GM12878 (cell line): ENCODE results near the gene PCSK6. TPM values are rescaled to one million over a fixed set of nuclear protein-coding genes. Genes with fewer than 3 reads are reported as not detected.

ENCODE experiments used
- ATAC-seq: fragments of 200-7000 bp; cut with Tn5 transposase; 3 replicates; pipeline ENCODE4 v1.9.1; 2020; ENCODE audit warnings: mild to moderate bottlenecking, moderate library complexity
- BruUV-seq: library from RNA; stranded (reverse); fragments of 400-500 nt; replicated peaks from 2 replicates; lab custom pipeline; 2021; lab: Mats Ljungman, UMichigan
- CTCF ChIA-PET: fragments of 300-600 bp; sonication (Branson Sonifier 250); formaldehyde crosslinking; extraction: SDS; loops from one replicate; lab custom pipeline; 2021; ENCODE audit warnings: inconsistent platforms; lab: Yijun Ruan, JAX
- POLR2A ChIA-PET: fragments of 350-600 bp; formaldehyde crosslinking; extraction: SDS; loops from one replicate; lab custom pipeline; 2021; ENCODE audit warnings: inconsistent platforms; lab: Charles Lee
- RAD21 ChIA-PET: fragments of 300-600 bp; sonication (Branson Sonifier 250); formaldehyde crosslinking; loops from one replicate; lab custom pipeline; 2023; ENCODE audit warnings: antibody characterized with exemption; ENCODE audit not compliant: unreplicated experiment; lab: Charles Lee
- SMC1A ChIA-PET: fragments of 300-600 bp; sonication (Branson Sonifier 250); formaldehyde crosslinking; loops from one replicate; lab custom pipeline; 2023; ENCODE audit not compliant: unreplicated experiment, uncharacterized antibody; lab: Charles Lee
- DNase-seq: peaks from one replicate; pipeline ENCODE4 v3.0.0-alpha.2; 2011; ENCODE audit warnings: low read depth, low spot score
- FAIRE-seq: peaks from 3 replicates; lab custom pipeline; 2011; peaks lifted over from hg19 to GRCh38; lab: Jason Lieb, UNC
- H2AFZ ChIP-seq: 2 replicates; pipeline ENCODE4 v1.6.0; 2011; ENCODE audit warnings: low read depth, low read length, control low read depth; ENCODE audit not compliant: control insufficient read depth
- H3K27ac ChIP-seq: 2 replicates; pipeline ENCODE4 v1.5.1; 2011; ENCODE audit warnings: control low read depth; ENCODE audit not compliant: control insufficient read depth, insufficient read depth
- H3K27me3 ChIP-seq, 2 experiments: replicated peaks in 1 of 2; 2 replicates each; pipeline versions ENCODE4 v1.6.0 to v1.6.1; 2011; ENCODE audit warnings: low read length in 1 of 2; ENCODE audit not compliant: control insufficient read depth in 2 of 2, insufficient read depth in 2 of 2
- H3K36me3 ChIP-seq, 2 experiments: 2 replicates each; pipeline ENCODE4 v1.5.1; 2011; ENCODE audit warnings: low read length in 1 of 2; ENCODE audit not compliant: control insufficient read depth in 2 of 2, insufficient read depth in 2 of 2
- H3K4me1 ChIP-seq: 2 replicates; pipeline ENCODE4 v1.6.1; 2011; ENCODE audit warnings: mild to moderate bottlenecking, low read length, moderate library complexity, mixed read lengths; ENCODE audit not compliant: control insufficient read depth, insufficient read depth
- H3K4me2 ChIP-seq: 2 replicates; pipeline ENCODE4 v1.6.0; 2011; ENCODE audit warnings: control low read depth; ENCODE audit not compliant: control insufficient read depth, insufficient read depth
- H3K4me3 ChIP-seq: fragments of 200-600 bp; sonication (generic); 2 replicates; pipeline ENCODE4 v1.5.1; 2016
- H3K79me2 ChIP-seq: 2 replicates; pipeline ENCODE4 v1.6.0; 2011; ENCODE audit warnings: low read length; ENCODE audit not compliant: control insufficient read depth, insufficient read depth
- H3K9ac ChIP-seq: 2 replicates; pipeline ENCODE4 v1.8.0; 2011; ENCODE audit warnings: low read length, control low read depth, mixed read lengths; ENCODE audit not compliant: control insufficient read depth, insufficient read depth
- H3K9me3 ChIP-seq: replicated peaks from 3 replicates; pipeline ENCODE4 v1.5.1; 2011; ENCODE audit warnings: mild to moderate bottlenecking, low read length; ENCODE audit not compliant: control insufficient read depth, insufficient read depth
- H4K20me1 ChIP-seq: 2 replicates; pipeline ENCODE4 v1.6.0; 2011; ENCODE audit not compliant: control insufficient read depth, insufficient read depth
- EZH2 ChIP-seq: IDR thresholded peaks from 2 replicates; pipeline ENCODE4 v1.6.1; 2012; ENCODE audit warnings: low read depth, mild to moderate bottlenecking, control low read depth, inconsistent platforms, low read length, borderline replicate concordance; ENCODE audit not compliant: control insufficient read depth
- FOS ChIP-seq: IDR thresholded peaks from 3 replicates; pipeline ENCODE4 v1.6.1; 2011; ENCODE audit warnings: borderline replicate concordance; ENCODE audit not compliant: insufficient read length; ENCODE audit errors: extremely low read depth
- RCOR1 ChIP-seq: conservative IDR thresholded peaks from 2 replicates; pipeline ENCODE4 v1.6.1; 2012; ENCODE audit warnings: low read depth, low read length, improper control_type of control experiment
- TAF1 ChIP-seq: IDR thresholded peaks from 2 replicates; pipeline ENCODE4 v1.6.1; 2011; ENCODE audit warnings: mild to moderate bottlenecking, low read depth, low read length, borderline replicate concordance
- TCF3 ChIP-seq: IDR thresholded peaks from 2 replicates; pipeline ENCODE4 v1.6.1; 2012; ENCODE audit warnings: low read depth, mild to moderate bottlenecking, low read length, borderline replicate concordance; ENCODE audit not compliant: insufficient read depth
- ZNF274 ChIP-seq: IDR thresholded peaks from one replicate; pipeline ENCODE4 v1.8.0; 2011; ENCODE audit not compliant: insufficient read length, insufficient read depth
- WGBS: methylation state at CpG from one replicate; pipeline ENCODE4 v1.1.6; 2016; ENCODE audit warnings: low lambda C conversion rate; ENCODE audit not compliant: insufficient replicate concordance, insufficient coverage; ENCODE audit errors: missing lambda C conversion rate; 5-methylcytosine and 5-hydroxymethylcytosine counted together
- in situ Hi-C: fragments of 300-500 bp; cut with MboI; formaldehyde crosslinking; loops from 9 replicates; pipeline ENCODE4 v1.14.3; 2018; ENCODE audit warnings: mixed read lengths
- intact Hi-C: fragments of 100-400 bp; cut with micrococcal nuclease; formaldehyde crosslinking; loops from one replicate; pipeline ENCODE4 v1.14.2; 2022; ENCODE audit not compliant: unreplicated experiment
- polyA plus RNA-seq, 11 experiments: library from polyadenylated mRNA; depleted of rRNA in 4 of 11; unstranded in 6 of 11; stranded (reverse) in 5 of 11; fragments of >200 nt; fragmentation: Nextera tagmentation in 4 of 11; fragmentation: Illumina TruSeq in 1 of 11; extraction: Ambion mirVana in 4 of 11; extraction: Trizol in 1 of 11; gene quantifications; 1 replicate in 1 of 11; 2 replicates in 10 of 11; pipeline versions ENCODE4 v1.2.1 to v1.2.3, GENCODE V29; 2011 to 2016; ENCODE audit warnings: inconsistent platforms in 2 of 11, missing spikeins in 2 of 11, low read depth in 1 of 11
- total RNA-seq, 4 experiments: library from RNA; depleted of rRNA in 3 of 4; stranded (reverse); fragments of >200 nt in 3 of 4; fragmentation: Illumina TruSeq in 1 of 4; extraction: Trizol in 1 of 4; gene quantifications; 2 replicates each; pipeline versions ENCODE4 v1.2.1 to v1.2.3, GENCODE V29; 2013 to 2021
- TF ChIP-seq, protein P1 (sequence below): fragments of 450-650 bp; IDR thresholded peaks from 2 replicates; pipeline ENCODE4 v1.6.1; 2017; ENCODE audit warnings: mild to moderate bottlenecking
- TF ChIP-seq, protein P2 (sequence below): IDR thresholded peaks from 2 replicates; pipeline ENCODE4 v1.6.1; 2011; ENCODE audit warnings: low read depth, low read length, improper control_type of control experiment, borderline replicate concordance

PCSK6 gene
- total and polyA plus RNA-seq, 10 of the 15 experiments (the other 5 are each of a cell fraction or from before 2014, with no cell fraction given), result 0.19 to 0.67 (median 0.25) TPM; not detected in 4

DNA sequence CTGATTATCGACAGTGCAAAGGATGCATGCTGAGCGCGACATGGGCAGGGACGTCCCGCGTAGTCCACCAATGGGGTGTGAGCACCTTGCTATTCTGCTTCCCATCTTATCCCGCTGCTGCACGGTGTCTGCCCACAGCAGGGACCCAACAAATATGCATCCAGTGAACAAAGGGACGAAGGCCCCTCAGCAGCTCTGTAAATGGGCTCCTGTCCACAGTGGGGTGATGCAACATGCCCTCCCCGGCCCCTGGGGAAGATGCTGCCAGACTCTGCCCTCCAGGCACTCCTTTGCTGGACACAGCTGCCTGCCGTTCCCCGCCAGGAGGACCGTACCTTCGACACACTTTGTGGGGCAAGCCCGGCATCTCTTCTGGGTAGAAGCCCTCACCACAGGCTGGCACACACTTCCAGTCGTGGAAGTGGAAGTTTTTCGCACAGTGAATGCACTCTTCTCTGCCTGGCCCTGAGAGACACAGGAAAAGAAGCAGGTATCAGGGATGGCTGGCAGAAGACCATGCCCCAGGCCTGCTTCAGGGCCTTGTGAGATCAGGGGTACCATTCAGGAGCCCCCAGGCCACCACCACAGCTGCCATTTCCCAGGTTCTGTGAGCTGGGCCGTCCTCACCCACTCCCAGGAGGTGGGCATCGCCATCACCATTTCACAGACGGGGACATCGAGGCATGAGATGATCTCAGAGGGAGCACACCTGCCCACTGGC is 176.3 kb downstream of the PCSK6 start:
- in situ Hi-C loops, result no loop called here
- SMC1A ChIA-PET, result no interaction called here

More for the DNA sequence above, 176.3 kb downstream of the PCSK6 start:
- no TSS peak for BruUV-seq
- DNase-seq, result no peak
- no peak for ATAC-seq
- Histone ChIP-seq H2AFZ (no peak overlapping the region), H3K27ac (no peak overlapping the region), H3K9ac (no peak overlapping the region), H3K36me3 (no peaks in the 10 kb centered on the region), H3K79me2 (no peaks in the 10 kb centered on the region), H4K20me1 (no peaks in the 10 kb centered on the region), H3K9me3 (no peaks in the 10 kb centered on the region), H3K4me2 (no peak overlapping the region), H3K4me1 (no peaks in the 10 kb centered on the region), H3K4me3 (no peak overlapping the region), H3K27me3 (no peaks in the 10 kb centered on the region; a peak in 3 of 4 replicates)
- no peak for FAIRE-seq
- POLR2A ChIA-PET, result no interaction called here
- TF ChIP-seq RCOR1, result no peak
- TF ChIP-seq, protein P1, sequence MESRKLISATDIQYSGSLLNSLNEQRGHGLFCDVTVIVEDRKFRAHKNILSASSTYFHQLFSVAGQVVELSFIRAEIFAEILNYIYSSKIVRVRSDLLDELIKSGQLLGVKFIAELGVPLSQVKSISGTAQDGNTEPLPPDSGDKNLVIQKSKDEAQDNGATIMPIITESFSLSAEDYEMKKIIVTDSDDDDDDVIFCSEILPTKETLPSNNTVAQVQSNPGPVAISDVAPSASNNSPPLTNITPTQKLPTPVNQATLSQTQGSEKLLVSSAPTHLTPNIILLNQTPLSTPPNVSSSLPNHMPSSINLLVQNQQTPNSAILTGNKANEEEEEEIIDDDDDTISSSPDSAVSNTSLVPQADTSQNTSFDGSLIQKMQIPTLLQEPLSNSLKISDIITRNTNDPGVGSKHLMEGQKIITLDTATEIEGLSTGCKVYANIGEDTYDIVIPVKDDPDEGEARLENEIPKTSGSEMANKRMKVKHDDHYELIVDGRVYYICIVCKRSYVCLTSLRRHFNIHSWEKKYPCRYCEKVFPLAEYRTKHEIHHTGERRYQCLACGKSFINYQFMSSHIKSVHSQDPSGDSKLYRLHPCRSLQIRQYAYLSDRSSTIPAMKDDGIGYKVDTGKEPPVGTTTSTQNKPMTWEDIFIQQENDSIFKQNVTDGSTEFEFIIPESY, result no peak
- TF ChIP-seq EZH2, result no peak
- TF ChIP-seq TCF3, result no peak
- no peak for TF ChIP-seq TAF1
- TF ChIP-seq, protein P2, sequence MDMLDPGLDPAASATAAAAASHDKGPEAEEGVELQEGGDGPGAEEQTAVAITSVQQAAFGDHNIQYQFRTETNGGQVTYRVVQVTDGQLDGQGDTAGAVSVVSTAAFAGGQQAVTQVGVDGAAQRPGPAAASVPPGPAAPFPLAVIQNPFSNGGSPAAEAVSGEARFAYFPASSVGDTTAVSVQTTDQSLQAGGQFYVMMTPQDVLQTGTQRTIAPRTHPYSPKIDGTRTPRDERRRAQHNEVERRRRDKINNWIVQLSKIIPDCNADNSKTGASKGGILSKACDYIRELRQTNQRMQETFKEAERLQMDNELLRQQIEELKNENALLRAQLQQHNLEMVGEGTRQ, result no peak
- no peak for TF ChIP-seq ZNF274
- TF ChIP-seq FOS, result no peak
- CTCF ChIA-PET, result no interaction called here
- intact Hi-C loops, result no loop called here
- RAD21 ChIA-PET, result no interaction called here
- 68% methylated on average over 21 of the region's 21 CpGs for WGBS
